IMR-90 (cell line): ENCODE measurements around the gene SURF1. TPM values are rescaled to one million over a fixed set of nuclear protein-coding genes. Genes with fewer than 3 reads are reported as not detected.
A peak's percentile ranks its signal among the peaks of the same experiment; 100 is the strongest.

Experiments used
- ATAC-seq: fragments of 200-7000 bp; cut with Tn5 transposase; 2 replicates; pipeline ENCODE4 v1.9.1; 2020; ENCODE audit warnings: low read depth, mild to moderate bottlenecking, moderate library complexity
- BruUV-seq: library from RNA; stranded (reverse); fragments of 400-500 nt; replicated peaks from 2 replicates; lab custom pipeline; 2021; lab: Mats Ljungman, UMichigan
- CTCF ChIA-PET: fragments of 300-600 bp; formaldehyde crosslinking; extraction: SDS; loops from one replicate; lab custom pipeline; 2021; ENCODE audit warnings: antibody characterized with exemption; lab: Yijun Ruan, JAX
- POLR2A ChIA-PET: fragments of 300-600 bp; sonication (Branson Sonifier 250); formaldehyde crosslinking; loops from one replicate; lab custom pipeline; 2022; ENCODE audit warnings: antibody characterized with exemption; ENCODE audit not compliant: unreplicated experiment; lab: Charles Lee
- DNase-seq: peaks from one replicate; pipeline ENCODE4 v3.0.0; 2013
- H2AFZ ChIP-seq: replicated peaks from 2 replicates; pipeline ENCODE3; 2013; ENCODE audit warnings: low read length, mild to moderate bottlenecking; ENCODE audit not compliant: poor library complexity
- H2AK5ac ChIP-seq: 2 replicates; pipeline ENCODE4 v1.6.1; 2013; ENCODE audit warnings: low read depth, low read length, inconsistent platforms
- H2AK9ac ChIP-seq: replicated peaks from 2 replicates; pipeline ENCODE3; 2013; ENCODE audit warnings: mild to moderate bottlenecking, low read depth, low read length, moderate library complexity; ENCODE audit not compliant: poor library complexity
- H2BK120ac ChIP-seq: 2 replicates; pipeline ENCODE4 v1.6.1; 2013; ENCODE audit warnings: low read depth, low read length, inconsistent platforms
- H2BK15ac ChIP-seq: 3 replicates; pipeline ENCODE4 v1.6.1; 2013; ENCODE audit warnings: low read depth, low read length, inconsistent platforms
- H2BK20ac ChIP-seq: 2 replicates; pipeline ENCODE4 v1.6.1; 2013; ENCODE audit warnings: low read depth, mild to moderate bottlenecking, inconsistent platforms, low read length, moderate library complexity
- H2BK5ac ChIP-seq: 2 replicates; pipeline ENCODE4 v1.6.1; 2013; ENCODE audit warnings: mild to moderate bottlenecking, low read depth, low read length, inconsistent platforms; ENCODE audit not compliant: poor library complexity, severe bottlenecking
- H3K14ac ChIP-seq: replicated peaks from 2 replicates; pipeline ENCODE4 v1.6.1; 2013; ENCODE audit warnings: low read depth, low read length, inconsistent platforms
- H3K18ac ChIP-seq: 2 replicates; pipeline ENCODE4 v1.6.1; 2013; ENCODE audit warnings: low read depth, low read length, control low read depth
- H3K23ac ChIP-seq: 2 replicates; pipeline ENCODE4 v1.6.1; 2013; ENCODE audit warnings: low read depth, low read length, inconsistent platforms
- H3K27ac ChIP-seq: 2 replicates; pipeline ENCODE4 v1.5.1; 2013; ENCODE audit warnings: mild to moderate bottlenecking, control low read depth, low read length; ENCODE audit not compliant: insufficient read depth
- H3K27me3 ChIP-seq: 2 replicates; pipeline ENCODE4 v1.6.1; 2013; ENCODE audit warnings: low read length; ENCODE audit not compliant: control insufficient read depth, insufficient read depth
- H3K36me3 ChIP-seq: 2 replicates; pipeline ENCODE4 v1.6.1; 2013; ENCODE audit warnings: low read length, mixed read lengths; ENCODE audit not compliant: control insufficient read depth, insufficient read depth
- H3K4ac ChIP-seq: 2 replicates; pipeline ENCODE4 v1.6.1; 2013; ENCODE audit warnings: low read depth, low read length, inconsistent platforms
- H3K4me1 ChIP-seq: 2 replicates; pipeline ENCODE4 v1.6.1; 2013; ENCODE audit warnings: low read length, mixed read lengths; ENCODE audit not compliant: control insufficient read depth, insufficient read depth
- H3K4me2 ChIP-seq: 2 replicates; pipeline ENCODE4 v1.6.1; 2013; ENCODE audit warnings: low read depth, mild to moderate bottlenecking, control low read depth, low read length, moderate library complexity
- H3K4me3 ChIP-seq: 2 replicates; pipeline ENCODE4 v1.5.1; 2013; ENCODE audit warnings: low read depth, mild to moderate bottlenecking, control low read depth, low read length, moderate library complexity; ENCODE audit not compliant: insufficient read depth
- H3K56ac ChIP-seq: 2 replicates; pipeline ENCODE4 v1.6.1; 2013; ENCODE audit warnings: low read length, inconsistent platforms; ENCODE audit not compliant: insufficient read depth; ENCODE audit errors: extremely low read depth
- H3K79me1 ChIP-seq, 2 experiments: 2 replicates each; pipeline ENCODE4 v1.6.1; 2013; ENCODE audit warnings: low read length in 2 of 2, inconsistent platforms in 1 of 2, low read depth in 1 of 2
- H3K9ac ChIP-seq: 2 replicates; pipeline ENCODE4 v1.6.1; 2013; ENCODE audit warnings: low read depth, low read length, control low read depth
- H3K9me1 ChIP-seq: 2 replicates; pipeline ENCODE4 v1.6.1; 2013; ENCODE audit warnings: low read length, inconsistent platforms; ENCODE audit not compliant: insufficient read depth
- H3K9me3 ChIP-seq: 2 replicates; pipeline ENCODE4 v1.6.1; 2013; ENCODE audit warnings: low read length; ENCODE audit not compliant: control insufficient read depth, insufficient read depth
- H4K20me1 ChIP-seq: 2 replicates; pipeline ENCODE4 v1.6.1; 2013; ENCODE audit warnings: low read length, inconsistent platforms; ENCODE audit not compliant: insufficient read depth
- H4K5ac ChIP-seq: 2 replicates; pipeline ENCODE4 v1.6.1; 2013; ENCODE audit warnings: mild to moderate bottlenecking, low read depth, low read length, control low read depth
- H4K8ac ChIP-seq, 2 experiments: 2 replicates each; pipeline ENCODE4 v1.6.1; 2013; ENCODE audit warnings: low read depth in 2 of 2, low read length in 2 of 2, control low read depth in 1 of 2, inconsistent platforms in 1 of 2
- H4K91ac ChIP-seq: 2 replicates; pipeline ENCODE4 v1.6.1; 2013; ENCODE audit warnings: low read depth, low read length, inconsistent platforms; ENCODE audit not compliant: insufficient read depth
- BHLHE40 ChIP-seq: fragments of 150-350 bp; IDR thresholded peaks from 2 replicates; pipeline ENCODE4 v1.6.1; 2016; ENCODE audit warnings: mild to moderate bottlenecking, low read depth, low read length
- CEBPB ChIP-seq: IDR thresholded peaks from 2 replicates; pipeline ENCODE4 v1.6.1; 2012; ENCODE audit warnings: low read depth, low read length, improper control_type of control experiment
- CHD1 ChIP-seq: IDR thresholded peaks from 2 replicates; pipeline ENCODE4 v1.6.1; 2012; ENCODE audit warnings: low read depth, low read length, improper control_type of control experiment
- ELK1 ChIP-seq: fragments of 150-350 bp; IDR thresholded peaks from 2 replicates; pipeline ENCODE4 v1.6.1; 2016; ENCODE audit warnings: low read depth, mild to moderate bottlenecking, low read length, moderate library complexity, borderline replicate concordance
- FOS ChIP-seq: fragments of 150-350 bp; IDR thresholded peaks from 2 replicates; pipeline ENCODE4 v1.6.1; 2016; ENCODE audit warnings: low read depth, low read length
- MXI1 ChIP-seq: IDR thresholded peaks from 2 replicates; pipeline ENCODE4 v1.6.1; 2012; ENCODE audit warnings: low read depth, mild to moderate bottlenecking, low read length, moderate library complexity, borderline replicate concordance
- NFE2L2 ChIP-seq: fragments of 150-350 bp; IDR thresholded peaks from 2 replicates; pipeline ENCODE4 v1.6.1; 2016; ENCODE audit warnings: low read depth, mild to moderate bottlenecking, low read length
- POLR2A ChIP-seq: IDR thresholded peaks from 2 replicates; pipeline ENCODE4 v1.6.1; 2012; ENCODE audit warnings: mild to moderate bottlenecking, low read depth, low read length
- RCOR1 ChIP-seq: IDR thresholded peaks from 2 replicates; pipeline ENCODE4 v1.6.1; 2012; ENCODE audit warnings: mild to moderate bottlenecking, low read length, improper control_type of control experiment; ENCODE audit not compliant: insufficient replicate concordance
- RFX5 ChIP-seq: IDR thresholded peaks from 2 replicates; pipeline ENCODE4 v1.8.0; 2012; ENCODE audit warnings: low read depth, mild to moderate bottlenecking, low read length, moderate library complexity
- WGBS, 2 experiments: methylation state at CpG; one replicate each; pipeline versions ENCODE4 v1.1.5 to v1.1.7; 2013; ENCODE audit warnings: missing lambda C conversion rate in 2 of 2; ENCODE audit not compliant: insufficient read length in 1 of 2; ENCODE audit errors: extremely low coverage in 2 of 2; 5-methylcytosine and 5-hydroxymethylcytosine counted together
- dilution Hi-C: fragments of 300-500 bp; cut with HindIII; formaldehyde crosslinking; loops from one replicate; pipeline ENCODE4 v1.14.3; 2018; ENCODE audit warnings: low sequenced_read_pairs; ENCODE audit not compliant: unreplicated experiment
- in situ Hi-C: fragments of 300-500 bp; cut with MboI; formaldehyde crosslinking; loops from 3 replicates; pipeline ENCODE4 v1.14.3; 2019; ENCODE audit warnings: low sequenced_read_pairs, inconsistent platforms, mixed read lengths
- intact Hi-C: fragments of 100-400 bp; cut with micrococcal nuclease; formaldehyde crosslinking; loops from 2 replicates; pipeline ENCODE4 v1.10.0; 2022
- polyA plus RNA-seq, 3 experiments: library from polyadenylated mRNA; depleted of rRNA; stranded (reverse); fragments of >200 nt; gene quantifications; 2 replicates each; pipeline ENCODE4 v1.2.3, GENCODE V29; 2012; ENCODE audit warnings: low replicate concordance in 1 of 3
- total RNA-seq: library from RNA; depleted of rRNA; stranded (reverse); fragments of >200 nt; gene quantifications from 2 replicates; pipeline ENCODE4 v1.2.3, GENCODE V29; 2012

SURF1 gene
- total and polyA plus RNA-seq, 2 of the 4 experiments (the other 2 are of a cell fraction): 15.1 to 24.5 TPM

- Histone ChIP-seq H3K4me1 (peaks cover 17% of the 10 kb centered on the region), H3K18ac (no peak overlapping the region), H3K4me3 (no peak overlapping the region), H3K9ac (no peak overlapping the region), H3K9me3 (no peaks in the 10 kb centered on the region), H3K79me1 (peaks cover 33 to 72% of the 10 kb centered on the region in 2 experiments), H2AK5ac (no peak overlapping the region), H3K56ac (no peak overlapping the region), H2BK120ac (no peak overlapping the region), H2AK9ac (no peak overlapping the region), H4K20me1 (peaks cover 52% of the 10 kb centered on the region), H2BK15ac (no peak overlapping the region), H3K23ac (no peak overlapping the region), H2BK5ac (no peak overlapping the region), H4K5ac (no peak overlapping the region), H4K91ac (no peak overlapping the region), H3K36me3 (peaks cover 47% of the 10 kb centered on the region), H2BK20ac (no peak overlapping the region), H3K4ac (no peak overlapping the region), H3K4me2 (no peak overlapping the region), H3K14ac (no peak overlapping the region), H3K27me3 (no peaks in the 10 kb centered on the region), H2AFZ (no peak overlapping the region), H4K8ac (0 out of 4 replicates have a peak overlapping the region, but pooled peaks of 1 of the 2 experiments have one; percentile 2), H3K9me1 (peaks cover 3% of the 10 kb centered on the region; the same call in 1 of the 2 replicates), H3K27ac (no peak overlapping the region)
- BruUV-seq: no TSS peak
- no peak for DNase-seq
- ATAC-seq: no peak
- POLR2A ChIA-PET: no interaction called here
- dilution Hi-C loops: no loop called here
- intact Hi-C loops: no loop called here
- CTCF ChIA-PET: interaction anchor here (1.1 kb wide), 1 partner anchor 127 kb away, joined by 3 read pairs; no protein-coding TSS in a partner anchor
- 82% methylated on average over 3 of the region's 8 CpGs; no CpG with 5 or more reads in 1 of the 2 experiments for WGBS, 2 experiments
- in situ Hi-C loops: no loop called here
- TF ChIP-seq ELK1: no peak
- no peak for TF ChIP-seq CEBPB
- TF ChIP-seq BHLHE40: no peak
- no peak for TF ChIP-seq CHD1
- TF ChIP-seq RCOR1: no peak
- TF ChIP-seq POLR2A: no peak
- TF ChIP-seq RFX5: no peak
- no peak for TF ChIP-seq NFE2L2
- TF ChIP-seq MXI1: no peak
- no peak for TF ChIP-seq FOS
These were observed 3.5 kb downstream of the SURF1 start for GRCh38 chr9:133352635-133353340.
